Tibial nerve (tissue), 4 donors: ENCODE results near the gene ARMC12. TPM values are rescaled to one million over a fixed set of nuclear protein-coding genes. Genes with fewer than 3 reads are reported as not detected.

Source experiments
- DNase-seq, 2 donors: peaks; one replicate each; pipeline ENCODE4 v3.0.0-alpha.2; 2019; ENCODE audit warnings: low spot score in 2 of 2
- H3K27ac ChIP-seq, 4 donors: fragments of 200-600 bp; sonication (generic) in 3 of 4; one replicate each; pipeline ENCODE4 v1.5.1; 2017 to 2019; ENCODE audit warnings: mild to moderate bottlenecking in 1 of 4
- H3K27me3 ChIP-seq, 2 donors: fragments of 200-600 bp; sonication (generic) in 1 of 2; one replicate each; pipeline versions ENCODE4 v1.5.1 to v1.6.0; 2017 to 2019
- H3K36me3 ChIP-seq, 3 donors: fragments of 200-600 bp; sonication (generic); one replicate each; pipeline ENCODE4 v1.5.1; 2018 to 2019
- H3K4me1 ChIP-seq, 4 donors: fragments of 200-600 bp; sonication (generic) in 3 of 4; one replicate each; pipeline ENCODE4 v1.5.1; 2017 to 2019
- H3K4me3 ChIP-seq, 4 donors: fragments of 200-600 bp; sonication (generic) in 3 of 4; one replicate each; pipeline ENCODE4 v1.5.1; 2017 to 2019; ENCODE audit warnings: mild to moderate bottlenecking in 1 of 4, moderate library complexity in 1 of 4
- H3K9me3 ChIP-seq, 4 donors: fragments of 200-600 bp; sonication (generic) in 3 of 4; one replicate each; pipeline ENCODE4 v1.5.1; 2017 to 2019
- EP300 ChIP-seq, 2 donors: sonication (generic); formaldehyde crosslinking; IDR thresholded peaks; one replicate each; pipeline ENCODE4 v1.6.1; 2017; ENCODE audit warnings: antibody characterized with exemption in 2 of 2, mild to moderate bottlenecking in 1 of 2
- POLR2A ChIP-seq, 2 donors: fragments of 450-650 bp; IDR thresholded peaks; one replicate each; pipeline ENCODE4 v1.6.1; 2017; ENCODE audit warnings: antibody characterized with exemption in 2 of 2, mild to moderate bottlenecking in 2 of 2, moderate library complexity in 2 of 2
- WGBS, 2 donors: methylation state at CpG; one replicate each; pipeline ENCODE4 v1.1.5; 2018; 5-methylcytosine and 5-hydroxymethylcytosine counted together
- total RNA-seq, 4 donors: library from RNA; depleted of rRNA; stranded (reverse); fragments of >200 nt; gene quantifications; one replicate each; pipeline ENCODE4 v1.1.0, GENCODE V29; 2016
- TF ChIP-seq, protein P1 (sequence below), 5 experiments: fragments of 200-600 bp in 3 of 5; fragments of 450-650 bp in 2 of 5; sonication (generic) in 3 of 5; IDR thresholded peaks; one replicate each; pipeline ENCODE4 v1.5.1; 2016 to 2019; ENCODE audit warnings: antibody characterized with exemption in 5 of 5, mild to moderate bottlenecking in 3 of 5, moderate library complexity in 2 of 5

ARMC12 gene
- total RNA-seq, 4 donors from 2014 or later = 2.2 to 2.9 TPM; not detected in 2

DNA sequence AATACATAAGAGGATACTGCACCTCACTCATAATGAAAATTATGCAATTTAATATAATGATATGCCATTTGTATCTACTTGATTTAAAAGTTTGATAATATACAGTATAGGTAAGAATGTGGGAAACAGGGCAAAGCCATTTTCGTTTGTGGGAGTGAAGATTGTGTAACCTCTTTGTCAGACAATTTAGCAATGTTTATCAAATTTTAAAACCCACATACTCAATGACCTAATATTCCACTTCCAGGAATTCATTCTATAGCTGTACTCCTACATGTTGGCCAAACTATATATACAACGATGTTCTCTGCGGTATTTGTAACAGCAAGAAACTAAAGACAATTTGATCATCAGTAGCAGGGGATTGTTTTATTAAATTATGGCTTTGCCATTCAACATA is 30.4 kb upstream of the ARMC12 start:
- no peak overlapping the region for H3K4me3 ChIP-seq
- H3K9me3 ChIP-seq = peaks cover 0 to 6% (median 2%) of the 10 kb centered on the region in 4 donors
- no peaks in the 10 kb centered on the region for H3K4me1 ChIP-seq
- no peaks in the 10 kb centered on the region for H3K27me3 ChIP-seq
- TF ChIP-seq, protein P1, sequence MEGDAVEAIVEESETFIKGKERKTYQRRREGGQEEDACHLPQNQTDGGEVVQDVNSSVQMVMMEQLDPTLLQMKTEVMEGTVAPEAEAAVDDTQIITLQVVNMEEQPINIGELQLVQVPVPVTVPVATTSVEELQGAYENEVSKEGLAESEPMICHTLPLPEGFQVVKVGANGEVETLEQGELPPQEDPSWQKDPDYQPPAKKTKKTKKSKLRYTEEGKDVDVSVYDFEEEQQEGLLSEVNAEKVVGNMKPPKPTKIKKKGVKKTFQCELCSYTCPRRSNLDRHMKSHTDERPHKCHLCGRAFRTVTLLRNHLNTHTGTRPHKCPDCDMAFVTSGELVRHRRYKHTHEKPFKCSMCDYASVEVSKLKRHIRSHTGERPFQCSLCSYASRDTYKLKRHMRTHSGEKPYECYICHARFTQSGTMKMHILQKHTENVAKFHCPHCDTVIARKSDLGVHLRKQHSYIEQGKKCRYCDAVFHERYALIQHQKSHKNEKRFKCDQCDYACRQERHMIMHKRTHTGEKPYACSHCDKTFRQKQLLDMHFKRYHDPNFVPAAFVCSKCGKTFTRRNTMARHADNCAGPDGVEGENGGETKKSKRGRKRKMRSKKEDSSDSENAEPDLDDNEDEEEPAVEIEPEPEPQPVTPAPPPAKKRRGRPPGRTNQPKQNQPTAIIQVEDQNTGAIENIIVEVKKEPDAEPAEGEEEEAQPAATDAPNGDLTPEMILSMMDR (IDR thresholded peaks at IDR 0.05) = no peak
- TF ChIP-seq POLR2A (IDR thresholded peaks at IDR 0.05) (no peak), EP300 (IDR thresholded peaks at IDR 0.05) (no peak)
- H3K27ac ChIP-seq = no peak overlapping the region
- no peaks in the 10 kb centered on the region for H3K36me3 ChIP-seq
- 41 to 58% methylated on average over 3 of the region's 3 CpGs for WGBS, 2 donors
- no peak for DNase-seq

DNA sequence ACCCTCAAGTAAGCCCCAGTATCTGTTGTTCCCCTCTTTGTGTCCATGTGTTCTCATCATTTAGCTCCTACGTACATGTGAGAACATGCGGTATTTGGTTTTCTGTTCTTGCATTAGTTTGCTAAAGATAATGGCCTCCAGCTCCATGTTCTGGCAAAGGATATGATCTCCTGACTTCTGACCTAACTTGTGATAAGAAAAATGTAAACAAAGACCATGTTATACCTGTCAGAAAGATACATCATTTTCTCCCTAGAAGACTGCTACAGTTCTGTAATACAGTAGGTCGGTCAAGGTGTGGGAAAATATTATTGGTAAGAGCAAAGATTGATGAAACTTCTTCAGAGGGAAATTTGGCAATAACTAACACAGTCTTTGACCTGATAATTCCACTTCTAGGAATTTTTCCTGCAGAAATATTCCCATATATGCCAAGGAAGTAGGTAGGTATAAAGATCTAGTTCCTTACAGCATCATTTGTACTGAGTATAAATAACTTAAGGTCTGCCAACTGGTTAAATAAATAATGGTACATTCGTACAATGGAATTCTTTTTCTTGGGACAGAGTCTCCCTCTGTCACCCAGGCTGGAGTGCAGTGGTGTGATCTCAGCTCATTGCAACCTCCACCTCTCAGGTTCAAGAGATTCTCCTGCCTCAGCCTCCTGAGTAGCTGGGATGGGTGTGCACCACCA is 29.0 kb upstream of the ARMC12 start:
- Histone ChIP-seq H3K9me3 (peaks cover 0 to 6% (median 2%) of the 10 kb centered on the region in 4 donors), H3K27ac (no peak overlapping the region), H3K4me1 (no peaks in the 10 kb centered on the region), H3K27me3 (no peaks in the 10 kb centered on the region), H3K36me3 (no peaks in the 10 kb centered on the region), H3K4me3 (no peak overlapping the region)
- no peak for TF ChIP-seq EP300 (IDR thresholded peaks at IDR 0.05)
- TF ChIP-seq, protein P1 (IDR thresholded peaks at IDR 0.05) = no peak
- TF ChIP-seq POLR2A (IDR thresholded peaks at IDR 0.05) = no peak
- DNase-seq = no peak
- 76 to 87% methylated on average over 4 of the region's 4 CpGs for WGBS, 2 donors

DNA sequence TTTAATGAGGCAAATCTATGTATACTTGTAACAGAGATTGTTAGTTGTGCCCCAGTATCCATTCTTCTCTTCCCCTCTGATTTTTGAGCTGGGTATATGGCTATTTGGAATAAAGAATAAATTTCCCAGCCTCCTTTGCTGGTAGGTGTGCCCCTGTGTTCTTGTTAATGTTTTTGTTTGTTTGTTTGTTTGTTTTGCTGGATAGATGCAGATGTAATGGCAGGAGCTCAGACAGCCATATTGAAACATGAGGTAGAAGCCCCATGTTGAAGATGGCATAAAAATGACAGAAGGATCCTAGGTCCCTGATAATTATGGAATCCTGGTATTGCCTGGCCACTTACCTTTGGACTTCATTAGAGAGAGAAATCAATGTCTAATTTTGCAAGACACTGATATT is 28.2 kb upstream of the ARMC12 start:
- Histone ChIP-seq H3K36me3 (no peaks in the 10 kb centered on the region), H3K4me1 (no peaks in the 10 kb centered on the region), H3K9me3 (peaks cover 0 to 3% (median under 1%) of the 10 kb centered on the region in 4 donors), H3K27ac (no peak overlapping the region), H3K27me3 (no peaks in the 10 kb centered on the region), H3K4me3 (no peak overlapping the region)
- no peak for DNase-seq
- no peak for TF ChIP-seq POLR2A (IDR thresholded peaks at IDR 0.05)
- TF ChIP-seq, protein P1 (IDR thresholded peaks at IDR 0.05) = no peak
- no peak for TF ChIP-seq EP300 (IDR thresholded peaks at IDR 0.05)

DNA sequence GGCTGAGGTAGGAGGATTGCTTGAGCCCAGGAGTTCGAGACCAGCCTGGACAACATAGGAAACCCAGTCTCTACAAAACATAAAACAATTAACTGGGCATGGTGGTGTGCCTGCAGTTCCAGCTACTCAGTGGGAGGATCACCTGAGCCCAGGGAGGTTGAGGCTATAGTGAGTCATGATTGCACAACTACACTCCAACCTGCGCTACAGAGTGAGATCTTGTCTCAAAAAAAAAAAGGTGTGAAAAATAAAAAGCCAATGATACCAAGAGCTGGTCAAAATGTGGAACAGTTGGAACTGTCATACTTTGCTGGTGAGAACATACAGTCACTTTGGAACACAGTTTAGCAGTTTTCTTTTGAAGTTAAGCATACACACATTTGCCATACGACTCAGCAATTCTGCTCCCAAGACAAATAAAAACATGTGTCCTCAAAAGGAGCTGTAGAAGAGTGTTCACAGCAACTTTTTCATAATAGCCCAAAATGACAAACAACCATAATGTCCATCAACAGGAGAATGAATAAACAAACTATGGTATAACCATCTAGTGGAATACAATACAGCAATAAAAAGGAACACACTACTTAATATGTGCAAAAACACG is 26.5 kb upstream of the ARMC12 start:
- H3K27me3 ChIP-seq = no peaks in the 10 kb centered on the region
- H3K36me3 ChIP-seq = no peaks in the 10 kb centered on the region
- H3K9me3 ChIP-seq = no peaks in the 10 kb centered on the region
- no peak for TF ChIP-seq EP300 (IDR thresholded peaks at IDR 0.05)
- TF ChIP-seq POLR2A (IDR thresholded peaks at IDR 0.05) = no peak
- TF ChIP-seq, protein P1 (IDR thresholded peaks at IDR 0.05) = no peak
- no peaks in the 10 kb centered on the region for H3K4me1 ChIP-seq
- 82 to 92% methylated on average over 4 of the region's 4 CpGs for WGBS, 2 donors
- no peak for DNase-seq
- H3K27ac ChIP-seq = no peak overlapping the region
- no peak overlapping the region for H3K4me3 ChIP-seq

DNA sequence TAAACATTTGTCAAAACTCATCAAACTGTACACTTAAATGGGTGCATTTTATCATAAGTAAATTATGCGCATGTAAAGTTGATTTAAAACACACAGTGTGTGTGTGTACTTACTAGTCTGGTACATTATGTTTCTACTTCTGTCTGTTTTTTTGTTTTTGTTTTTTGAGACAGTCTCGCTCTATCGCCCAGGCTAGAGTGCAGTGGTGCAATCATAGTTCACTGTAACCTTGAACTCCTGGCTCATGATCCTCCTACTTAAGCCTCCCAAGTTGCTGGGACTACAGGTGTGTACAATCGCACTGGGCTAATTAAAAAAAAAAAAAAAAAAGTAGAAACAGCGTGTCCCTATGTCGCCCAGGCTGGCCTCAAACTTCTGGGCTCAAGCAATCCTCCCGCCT is 25.1 kb upstream of the ARMC12 start:
- 94% methylated on average over 7 of the region's 7 CpGs for WGBS, 2 donors
- DNase-seq = no peak

More for the DNA sequence above, 25.1 kb upstream of the ARMC12 start:
- TF ChIP-seq EP300 (IDR thresholded peaks at IDR 0.05) (no peak), POLR2A (IDR thresholded peaks at IDR 0.05) (no peak)
- TF ChIP-seq, protein P1 (IDR thresholded peaks at IDR 0.05) = no peak
- Histone ChIP-seq H3K27me3 (no peaks in the 10 kb centered on the region), H3K4me3 (no peak overlapping the region), H3K36me3 (no peaks in the 10 kb centered on the region), H3K27ac (no peak overlapping the region), H3K9me3 (no peaks in the 10 kb centered on the region), H3K4me1 (no peaks in the 10 kb centered on the region)
